NAMALWA (cell line): ENCODE results near the gene TUBD1.
"Not testable (repeated sequence)": the region's sequence is repeated elsewhere in the genome, so short reads cannot be mapped to it uniquely, and the experiment has no call there.

Experiments used
- DNase-seq: peaks from one replicate; pipeline ENCODE4 v3.0.0-alpha.2; 2015; ENCODE audit warnings: low spot score

Gene TUBD1

GRCh38 chr17:59892924-59893675 lies at the start of gene TUBD1, which contains the start of gene RPS6KB1:
TUBD1 (minus strand) TSS chr17:59892943; CDS start chr17:59891002, 1,941 bp downstream.
RPS6KB1 (plus strand) TSS chr17:59893121; CDS start chr17:59893185, 64 bp downstream.
- DNase-seq, result peak; percentile 99

- no peak for DNase-seq
Measured at GRCh38 chr17:59941131-59941530, 48.4 kb upstream of the TUBD1 start.

- DNase-seq, result not testable (repeated sequence)
Measured at GRCh38 chr17:59940697-59941096, 48.0 kb upstream of the TUBD1 start.

- not testable (repeated sequence) for DNase-seq
Measured at GRCh38 chr17:59933317-59933716, 40.6 kb upstream of the TUBD1 start.

- DNase-seq, result not testable (repeated sequence)
Measured at GRCh38 chr17:59930768-59931167, 38.0 kb upstream of the TUBD1 start.

- not testable (repeated sequence) for DNase-seq
Measured at GRCh38 chr17:59930121-59930520, 37.4 kb upstream of the TUBD1 start.

GRCh38 chr17:59920637-59921036 lies 27.9 kb upstream of the TUBD1 start:
- not testable (repeated sequence) for DNase-seq

- no peak for DNase-seq
Measured at GRCh38 chr17:59916446-59916845, 23.7 kb upstream of the TUBD1 start.

- DNase-seq, result peak; percentile 73
Measured at GRCh38 chr17:59914274-59914854, 21.6 kb upstream of the TUBD1 start.

- no peak for DNase-seq
Measured at GRCh38 chr17:59907467-59907866, 14.7 kb upstream of the TUBD1 start.

- DNase-seq, result no peak
Measured at GRCh38 chr17:59903455-59903854, 10.7 kb upstream of the TUBD1 start.

GRCh38 chr17:59901604-59902003 lies 8.9 kb upstream of the TUBD1 start:
- DNase-seq, result no peak

GRCh38 chr17:59899099-59899498 lies 6.4 kb upstream of the TUBD1 start:
- peak; percentile 81 for DNase-seq

- DNase-seq, result no peak
Measured at GRCh38 chr17:59897090-59897489, 4.3 kb upstream of the TUBD1 start.

GRCh38 chr17:59893676-59894100 lies 945 bp upstream of the TUBD1 start:
- no peak for DNase-seq

GRCh38 chr17:59892251-59892923 lies 356 bp downstream of the TUBD1 start:
- DNase-seq, result no peak

- DNase-seq, result no peak
Measured at GRCh38 chr17:59890720-59891119, 2.0 kb downstream of the TUBD1 start.

GRCh38 chr17:59888145-59888750 lies 4.5 kb downstream of the TUBD1 start:
- DNase-seq, result no peak

GRCh38 chr17:59884861-59885260 lies 7.9 kb downstream of the TUBD1 start:
- DNase-seq, result no peak

GRCh38 chr17:59878624-59879023 lies 14.1 kb downstream of the TUBD1 start:
- DNase-seq, result no peak

- DNase-seq, result no peak
Measured at GRCh38 chr17:59877965-59878364, 14.8 kb downstream of the TUBD1 start.

GRCh38 chr17:59876107-59876506 lies 16.6 kb downstream of the TUBD1 start:
- DNase-seq, result no peak

- no peak for DNase-seq
Measured at GRCh38 chr17:59874376-59874775, 18.4 kb downstream of the TUBD1 start.
